Upper lobe of left lung (tissue), 4 donors: ENCODE results near the gene TNFRSF18.

Source experiments
- CTCF ChIP-seq, 6 experiments: fragments of 450-650 bp in 4 of 6; fragments of 200-600 bp in 2 of 6; sonication (generic) in 2 of 6; IDR thresholded peaks; one replicate each; pipeline ENCODE4 v1.5.1; 2016 to 2019; ENCODE audit warnings: antibody characterized with exemption in 6 of 6
- EP300 ChIP-seq, 4 donors: sonication (generic); formaldehyde crosslinking; IDR thresholded peaks; one replicate each; pipeline ENCODE4 v1.5.1; 2017; ENCODE audit warnings: antibody characterized with exemption in 4 of 4, control low read depth in 2 of 4
- POLR2A ChIP-seq, 4 donors: fragments of 450-650 bp; IDR thresholded peaks; one replicate each; pipeline ENCODE4 v1.5.1; 2016 to 2017; ENCODE audit warnings: antibody characterized with exemption in 4 of 4, mild to moderate bottlenecking in 2 of 4

DNA sequence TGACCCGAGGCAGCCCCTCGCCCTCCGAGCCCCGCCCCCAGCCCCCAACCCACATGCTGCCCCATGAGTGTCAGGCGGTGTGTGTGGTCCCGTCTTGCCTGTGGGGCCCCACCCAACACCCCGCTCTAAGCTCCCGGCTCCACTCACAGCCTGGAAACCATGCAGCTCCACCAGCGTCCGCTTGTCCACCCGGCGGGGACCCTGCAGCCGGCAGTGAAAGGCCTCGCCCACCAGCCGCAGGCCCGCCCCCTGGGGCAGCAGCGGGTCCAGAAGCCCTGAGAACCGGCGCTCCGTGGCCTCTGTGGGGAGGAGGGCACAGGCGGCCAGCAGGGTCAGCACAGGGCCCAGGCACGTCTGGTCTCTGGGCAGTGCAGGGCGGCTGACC lies 37.4 kb upstream of the TNFRSF18 start:
- TF ChIP-seq EP300 (IDR thresholded peaks at IDR 0.05), result no peak
- no peak for TF ChIP-seq POLR2A (IDR thresholded peaks at IDR 0.05)
- no peak for TF ChIP-seq CTCF (IDR thresholded peaks at IDR 0.05)
